ENCODE results near the gene ZEB2.

Gene ZEB2

DNA sequence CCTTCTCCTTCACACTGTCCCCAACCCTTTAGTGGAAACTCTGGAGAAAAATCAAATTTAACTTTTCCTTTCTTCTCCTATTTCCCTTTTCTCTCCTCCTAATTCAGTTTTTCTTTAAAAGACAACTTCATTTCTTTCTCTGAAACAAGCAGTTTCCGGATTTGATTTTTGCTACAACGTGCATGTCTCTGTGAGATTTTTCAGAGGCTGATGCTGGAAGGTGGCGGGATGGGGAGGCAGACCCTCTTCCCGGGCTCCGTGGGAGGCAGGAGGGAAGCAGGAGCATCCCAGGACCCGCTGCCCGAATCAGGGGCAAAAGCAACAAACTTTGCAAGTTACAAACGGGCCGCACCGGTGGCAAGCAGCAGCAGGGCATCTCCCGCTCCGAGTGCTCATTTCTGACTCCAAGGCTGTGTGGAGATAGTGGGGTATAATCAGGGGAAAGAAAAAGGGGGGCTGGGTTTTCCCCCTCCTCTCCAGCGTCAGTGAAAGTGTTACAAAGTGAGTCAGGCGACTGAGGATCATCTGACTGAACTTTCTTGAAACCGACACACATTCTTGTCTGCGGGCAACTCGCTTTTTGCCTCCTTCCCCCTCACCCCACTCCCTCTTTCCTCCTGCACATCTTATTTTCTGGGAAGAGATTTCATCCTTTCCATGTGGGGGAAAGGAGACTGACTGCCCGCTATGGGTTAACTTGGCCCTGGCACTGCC, 6.4 kb downstream of the ZEB2 start:
- DNase-seq (ENCODE audit: low read depth in 4 of 4, low spot score in 1 of 4): no peak

DNA sequence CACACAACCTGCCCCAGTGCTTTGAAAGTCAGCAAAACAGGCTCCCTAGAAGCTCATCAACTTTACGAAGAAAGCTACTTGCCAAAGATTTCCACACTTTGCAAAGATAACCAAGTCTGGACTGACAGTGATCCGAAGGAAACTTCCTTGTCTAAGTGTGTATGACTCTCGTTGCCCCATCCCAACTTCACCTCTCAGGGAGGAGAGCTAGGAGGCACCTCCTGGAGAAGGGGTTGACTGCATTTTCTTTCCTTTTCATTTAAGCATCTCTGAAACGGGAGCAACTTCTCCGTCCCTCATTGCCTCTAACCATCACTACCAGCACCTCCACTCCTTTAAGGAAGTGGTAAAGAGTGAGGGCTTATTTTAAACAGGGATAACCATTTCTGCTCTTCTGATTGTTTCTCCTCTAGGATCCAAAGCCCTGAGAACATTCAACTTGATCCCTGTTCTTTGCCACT, 7.0 kb downstream of the ZEB2 start:
- DNase-seq (ENCODE audit: low read depth in 4 of 4, low spot score in 1 of 4): no peak

DNA sequence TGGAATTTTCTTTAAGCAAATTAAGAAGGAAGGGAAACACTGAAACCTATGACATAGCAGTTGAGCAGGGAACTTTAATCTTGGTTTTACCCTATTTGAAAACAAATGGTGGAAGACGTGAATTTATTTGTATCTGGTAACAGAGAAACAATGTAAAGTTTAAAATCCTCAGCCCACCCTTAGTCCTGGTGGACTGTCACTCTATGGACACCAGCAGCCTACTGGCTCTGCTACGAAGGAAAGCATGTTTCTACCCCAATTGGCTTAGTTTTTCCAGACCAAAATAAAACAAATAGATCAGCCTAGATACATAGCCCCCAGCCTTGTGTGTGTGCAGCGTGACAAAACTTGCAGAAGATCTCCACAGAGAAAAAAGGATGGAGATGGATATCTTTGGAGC, 7.4 kb downstream of the ZEB2 start:
- DNase-seq (ENCODE audit: low read depth in 4 of 4, low spot score in 1 of 4): no peak

DNA sequence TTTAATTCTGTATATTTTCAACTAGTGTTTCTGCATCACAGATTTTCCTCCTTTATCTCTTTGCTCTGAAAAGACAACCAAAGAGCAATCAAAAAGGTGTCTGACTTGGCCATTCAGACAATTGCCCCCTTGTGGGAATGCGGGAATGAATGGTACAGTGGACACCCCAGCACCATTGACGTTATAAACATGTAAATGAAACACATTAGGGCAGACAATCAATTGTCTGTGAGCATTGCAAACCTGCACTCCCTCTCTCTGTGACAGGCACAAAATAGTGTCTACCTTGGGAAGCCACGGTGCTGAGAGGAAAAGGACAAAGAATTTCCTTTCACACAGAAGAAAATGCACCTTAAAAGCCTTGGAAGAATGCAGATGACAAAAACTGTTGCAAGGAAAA, 8.0 kb downstream of the ZEB2 start:
- no peak for DNase-seq (ENCODE audit: low read depth in 4 of 4, low spot score in 1 of 4)

DNA sequence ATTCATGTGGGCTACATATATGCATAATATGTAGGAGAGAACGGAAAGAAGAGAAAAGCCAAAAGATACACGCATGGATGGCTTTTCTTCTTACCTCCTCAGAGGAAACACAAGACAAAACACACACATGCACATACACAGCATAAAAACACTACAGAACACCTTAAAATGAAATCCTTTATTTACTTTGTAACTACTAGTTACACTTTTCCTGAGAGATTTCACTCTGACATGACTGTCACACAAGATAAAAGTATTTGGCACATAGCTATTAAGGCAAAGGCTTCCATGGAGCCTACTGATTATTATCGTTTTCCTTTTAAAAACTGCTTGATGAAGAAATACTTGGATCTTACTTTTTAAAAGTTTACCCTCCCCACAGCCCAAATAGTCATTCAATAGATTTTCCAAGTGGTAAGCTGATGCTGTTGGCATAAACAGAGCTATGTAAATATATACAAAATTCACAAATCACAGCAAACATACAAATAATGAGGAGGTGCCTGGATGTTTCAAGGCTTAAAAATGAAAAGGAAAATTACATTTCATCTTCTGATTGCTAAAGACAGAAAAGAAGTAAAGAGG, 8.6 kb downstream of the ZEB2 start:
- DNase-seq (ENCODE audit: low read depth in 4 of 4, low spot score in 1 of 4): no peak

DNA sequence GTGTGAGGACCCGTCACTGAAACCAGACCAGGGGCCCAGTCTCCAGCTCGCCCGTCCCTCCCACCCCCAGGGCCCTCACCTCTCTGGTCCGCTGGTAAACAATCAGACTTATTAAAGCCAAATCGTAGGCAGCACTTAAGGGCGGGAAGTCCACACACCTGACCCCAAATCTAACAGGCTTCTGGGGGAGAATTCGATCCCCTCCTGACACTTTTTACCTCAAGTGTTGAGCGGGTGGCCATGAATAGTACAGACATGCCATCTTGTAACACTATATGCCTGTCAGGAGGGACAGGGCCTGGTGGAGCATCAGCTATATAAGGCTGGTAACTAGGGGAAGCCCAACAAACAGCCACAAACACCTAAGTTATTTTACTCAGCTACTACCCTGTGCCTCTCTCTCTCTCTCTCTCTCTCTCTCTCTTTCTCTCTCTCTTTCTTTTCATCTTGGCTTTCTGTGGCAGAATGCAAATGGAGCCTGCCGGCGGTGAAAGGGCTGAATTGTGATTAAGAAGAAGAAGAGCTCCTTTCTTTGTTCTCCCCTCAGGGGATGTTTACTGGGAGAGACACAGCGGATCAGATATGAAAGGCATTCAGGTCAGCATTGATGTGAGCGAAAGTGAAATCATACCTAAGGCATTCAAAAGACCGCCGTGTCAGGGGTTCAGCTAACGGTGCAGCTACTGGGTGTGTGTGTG, 9.5 kb downstream of the ZEB2 start:
- no peak for DNase-seq (ENCODE audit: low read depth in 4 of 4, low spot score in 1 of 4)

DNA sequence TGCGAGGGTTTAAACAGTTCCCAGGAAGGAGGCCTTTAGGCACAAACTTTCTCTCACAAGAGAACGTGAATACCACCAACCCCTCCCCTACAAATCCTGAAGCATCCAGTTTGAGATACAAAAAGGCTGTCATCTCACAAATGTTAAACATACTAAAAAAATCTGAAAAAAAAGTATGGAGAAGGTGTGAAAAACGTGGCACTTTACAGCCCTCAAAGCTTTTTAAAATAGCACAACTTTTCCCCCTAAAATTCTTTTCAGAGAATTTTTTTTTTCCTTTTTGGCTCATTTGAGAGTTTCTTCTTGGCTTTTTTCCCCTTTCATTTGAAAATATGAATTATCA, 10.1 kb downstream of the ZEB2 start:
- no peak for DNase-seq (ENCODE audit: low read depth in 4 of 4, low spot score in 1 of 4)

DNA sequence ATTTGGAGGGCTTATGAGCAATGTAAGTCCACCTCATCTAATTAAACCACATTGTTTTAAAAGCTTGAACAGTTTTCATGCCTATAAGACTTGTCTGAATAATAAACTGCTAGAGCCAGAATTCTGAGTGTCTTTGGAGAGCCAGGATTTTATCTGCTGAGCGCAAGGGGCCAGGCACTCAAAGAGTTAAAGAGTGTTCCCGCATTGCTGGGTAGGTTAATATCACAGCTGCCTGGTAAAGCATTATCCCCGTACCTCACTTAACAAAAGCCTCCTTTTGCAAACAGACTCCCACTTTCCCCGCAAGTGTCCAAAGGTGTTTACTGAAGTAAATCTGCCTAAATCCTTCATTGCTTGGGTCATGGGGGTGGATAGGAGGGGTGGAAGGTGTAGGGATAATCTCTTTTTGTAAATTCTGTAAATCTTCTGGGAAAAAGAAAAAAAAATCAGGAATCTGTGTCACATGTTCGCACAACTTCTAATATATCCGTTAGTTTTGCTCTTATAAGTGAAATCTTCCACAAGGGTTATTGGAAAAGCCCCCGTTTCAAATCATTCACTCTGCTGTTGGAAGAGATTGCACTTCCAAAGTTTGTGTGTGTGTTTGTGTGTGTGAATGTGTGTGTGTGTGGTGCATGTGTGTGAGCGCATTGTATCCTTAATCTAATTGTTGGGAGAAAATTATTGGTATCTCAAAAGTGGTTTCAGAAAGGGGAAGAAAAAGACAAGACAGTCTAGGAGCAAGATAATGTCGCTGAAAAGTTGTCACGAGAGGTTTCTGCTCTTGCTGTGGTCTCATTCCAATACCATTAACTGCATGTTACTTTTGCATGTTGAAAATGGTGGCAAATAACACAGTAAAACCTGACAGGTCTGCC, 10.7 kb downstream of the ZEB2 start:
- no peak for DNase-seq (ENCODE audit: low read depth in 4 of 4, low spot score in 1 of 4)

DNA sequence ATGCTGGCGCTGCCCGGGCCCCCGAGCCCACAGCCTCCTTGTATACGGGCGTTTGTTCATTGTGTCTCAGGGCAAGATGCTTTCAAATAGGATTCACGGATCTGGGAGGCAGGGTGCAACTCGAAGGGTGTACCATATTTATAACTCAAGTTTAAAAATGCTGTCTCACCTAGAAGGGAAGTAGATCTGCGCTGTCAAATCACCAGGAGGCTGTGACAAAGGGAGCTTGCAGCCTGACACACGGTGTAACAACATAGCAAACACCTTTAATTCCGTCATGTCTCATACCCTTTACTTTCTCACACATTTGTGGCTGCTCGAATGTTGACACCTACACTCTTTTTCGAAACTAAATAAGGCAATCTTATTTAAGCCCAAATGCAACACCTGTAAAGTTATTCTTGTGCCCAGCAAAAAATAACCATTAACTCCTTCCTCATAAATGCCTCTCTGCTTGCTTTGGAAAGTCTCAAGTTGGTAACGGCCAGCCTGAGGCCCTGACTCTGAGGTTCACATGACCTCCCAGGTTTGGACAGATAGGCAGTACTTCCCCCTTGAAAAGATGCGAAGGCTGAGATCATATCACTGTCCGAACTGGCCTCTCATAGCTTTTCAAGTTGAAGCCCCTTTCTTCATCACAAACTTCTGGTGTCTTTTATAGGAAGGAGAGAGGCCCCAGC, 11.6 kb downstream of the ZEB2 start:
- no peak for DNase-seq (ENCODE audit: low read depth in 4 of 4, low spot score in 1 of 4)

DNA sequence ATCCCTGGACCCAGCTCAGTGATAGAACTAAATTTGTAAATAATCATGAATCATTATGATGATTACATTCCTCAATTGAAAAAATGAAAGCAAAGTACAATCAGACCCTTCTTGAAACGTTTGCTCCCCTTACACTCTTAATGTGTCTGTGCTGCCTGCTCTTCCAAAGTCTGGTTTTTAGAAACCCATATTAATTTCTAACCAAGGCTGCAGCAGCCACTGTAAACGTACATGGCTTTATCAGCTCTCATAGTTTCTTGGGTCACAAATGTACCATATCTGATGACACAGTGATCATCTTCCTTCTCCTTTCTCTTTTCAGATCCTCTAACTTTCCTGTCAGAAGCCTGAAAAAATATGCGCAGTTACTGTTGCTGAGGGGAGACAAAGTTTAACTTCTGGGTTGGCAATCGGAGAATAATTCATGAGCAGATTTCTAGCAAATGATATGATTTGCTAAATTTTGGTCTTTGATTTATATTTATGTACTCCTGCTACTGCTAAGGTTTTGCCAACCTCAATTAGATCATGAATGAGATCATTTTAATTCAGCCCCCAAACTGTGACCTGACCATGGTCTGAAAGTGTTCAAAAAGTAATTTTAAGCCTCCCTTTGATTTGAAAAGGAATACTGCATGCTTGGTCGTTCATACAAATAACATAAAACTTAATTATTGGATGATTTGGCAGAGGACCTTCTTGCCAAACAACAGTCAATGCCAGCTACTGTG, 12.3 kb downstream of the ZEB2 start:
- DNase-seq (ENCODE audit: low read depth in 4 of 4, low spot score in 1 of 4): no peak

DNA sequence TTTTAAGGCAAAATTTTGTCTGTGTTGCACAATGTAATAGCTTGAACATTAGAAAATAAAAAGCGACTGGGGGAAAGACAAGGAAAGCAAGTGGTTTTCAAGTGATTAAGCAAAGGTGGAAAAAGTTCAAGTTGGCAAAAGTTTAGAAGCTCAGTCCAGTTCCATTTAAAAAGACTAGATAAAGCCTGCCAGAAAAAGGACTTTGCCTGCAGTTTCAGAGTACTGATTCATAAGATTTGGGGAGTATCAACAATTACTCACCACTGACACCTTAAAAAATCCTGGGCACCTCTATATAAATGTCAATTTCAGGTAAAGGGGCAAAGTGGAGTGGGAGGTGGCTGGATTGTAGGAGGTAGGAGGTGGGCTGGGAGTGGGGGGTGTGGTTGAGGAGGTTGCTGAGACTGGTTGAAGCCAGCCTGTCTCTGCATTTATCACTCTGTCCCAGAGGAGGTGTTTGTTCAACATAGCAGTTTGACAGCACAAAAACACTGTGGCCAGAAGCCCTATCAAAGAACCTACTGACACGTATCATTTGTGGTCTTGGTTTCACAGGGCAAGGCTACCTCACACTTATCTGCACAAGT, 14.6 kb downstream of the ZEB2 start:
- no peak for DNase-seq (ENCODE audit: low read depth in 4 of 4, low spot score in 1 of 4)

DNA sequence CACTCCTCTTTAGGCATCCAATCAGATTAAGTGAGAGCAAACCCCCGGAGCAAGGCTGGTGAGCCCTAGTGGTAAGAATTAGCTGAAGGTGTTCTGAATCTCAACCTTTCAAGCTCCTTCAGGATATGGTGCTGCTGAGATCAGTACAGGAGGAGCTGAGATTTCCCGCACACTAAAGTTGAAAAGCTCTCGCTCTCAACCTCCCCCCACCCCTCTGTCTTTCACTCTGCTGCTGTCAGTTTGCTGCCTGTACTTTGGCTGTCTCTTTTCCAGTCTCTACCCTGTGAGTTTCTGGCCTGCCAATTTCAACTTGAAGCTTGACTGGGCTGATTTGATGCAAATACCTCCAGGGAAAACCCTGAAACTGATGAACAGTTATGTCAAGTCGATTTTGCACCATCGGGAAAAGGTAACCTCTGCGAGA, 15.7 kb downstream of the ZEB2 start:
- no peak for DNase-seq (ENCODE audit: low read depth in 4 of 4, low spot score in 1 of 4)

DNA sequence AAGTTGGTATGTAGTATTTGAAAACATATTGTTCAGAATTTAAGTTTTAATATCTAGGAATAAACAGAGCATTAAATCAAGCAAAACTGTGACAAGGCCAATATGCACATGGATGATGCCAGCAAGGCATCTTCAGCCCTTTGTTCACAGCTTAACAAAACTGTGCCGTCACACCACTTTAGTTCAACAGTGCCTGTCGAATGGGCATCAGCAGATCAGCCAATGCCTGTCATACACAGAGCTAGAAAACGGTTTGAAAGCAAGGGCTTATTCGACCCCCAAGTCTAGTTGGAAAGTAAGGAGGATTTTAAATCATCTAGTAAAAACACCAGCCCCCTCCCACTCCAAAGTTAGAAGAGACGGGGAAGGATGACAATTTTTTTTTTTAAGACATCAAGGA, 16.7 kb downstream of the ZEB2 start:
- no peak for DNase-seq (ENCODE audit: low read depth in 4 of 4, low spot score in 1 of 4)

DNA sequence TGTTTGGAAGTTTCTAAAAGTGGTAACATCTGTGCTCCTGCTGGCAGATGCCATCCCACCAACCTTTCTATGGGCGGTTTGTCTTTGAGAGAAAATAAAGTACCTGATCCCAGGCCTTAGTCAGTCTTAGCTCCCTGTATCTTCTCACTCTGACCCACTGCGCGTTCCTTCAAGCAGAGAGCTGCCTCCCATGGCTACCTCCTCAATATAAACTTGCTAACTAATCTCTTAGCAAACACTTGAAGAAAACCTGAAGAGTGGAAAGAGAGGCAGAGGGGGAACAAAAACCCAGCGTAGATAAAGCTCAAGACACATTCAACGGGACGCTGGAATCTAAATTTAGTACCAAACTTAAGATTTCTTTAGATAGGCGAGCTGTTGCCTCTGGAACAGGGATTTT, 17.6 kb downstream of the ZEB2 start:
- no peak for DNase-seq (ENCODE audit: low read depth in 4 of 4, low spot score in 1 of 4)

DNA sequence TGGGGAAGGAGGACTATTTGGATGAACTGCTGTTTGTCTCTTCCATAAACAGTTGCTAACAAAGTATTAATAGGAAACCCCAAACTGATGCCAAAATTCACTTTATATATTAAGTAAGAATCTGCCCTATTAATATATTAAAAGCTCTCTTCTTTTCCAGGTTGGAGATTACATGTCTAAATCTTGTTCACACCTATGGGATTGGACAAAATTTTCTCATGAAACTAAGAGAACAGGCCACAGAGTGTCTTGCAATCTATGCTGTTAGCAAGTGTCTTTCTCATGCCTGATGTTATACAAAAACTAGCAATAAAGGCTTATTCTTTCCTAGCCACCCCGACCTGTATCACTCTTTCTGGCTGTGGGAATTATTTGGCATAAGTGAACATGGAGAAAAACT, 18.3 kb downstream of the ZEB2 start:
- no peak for DNase-seq (ENCODE audit: low read depth in 4 of 4, low spot score in 1 of 4)

DNA sequence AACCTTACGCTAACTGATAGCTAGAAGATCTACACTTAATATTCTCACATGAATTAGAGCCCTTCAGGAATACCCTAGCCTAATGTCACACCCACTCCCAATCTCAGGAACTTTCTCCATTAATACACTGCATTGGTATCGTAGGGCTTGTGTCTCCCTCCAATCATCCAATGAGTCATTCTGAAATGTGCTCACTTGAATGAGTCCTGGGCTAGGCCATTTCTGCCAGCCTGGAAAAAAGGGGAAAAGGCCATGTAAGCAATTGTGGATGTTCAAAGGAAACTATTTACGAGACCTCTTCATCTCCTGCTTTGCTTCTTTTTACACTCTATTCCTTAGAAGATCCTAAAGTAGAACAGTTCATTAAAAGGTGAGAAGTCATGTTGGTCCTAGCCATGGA, 18.8 kb downstream of the ZEB2 start:
- DNase-seq (ENCODE audit: low read depth in 4 of 4, low spot score in 1 of 4): no peak

DNA sequence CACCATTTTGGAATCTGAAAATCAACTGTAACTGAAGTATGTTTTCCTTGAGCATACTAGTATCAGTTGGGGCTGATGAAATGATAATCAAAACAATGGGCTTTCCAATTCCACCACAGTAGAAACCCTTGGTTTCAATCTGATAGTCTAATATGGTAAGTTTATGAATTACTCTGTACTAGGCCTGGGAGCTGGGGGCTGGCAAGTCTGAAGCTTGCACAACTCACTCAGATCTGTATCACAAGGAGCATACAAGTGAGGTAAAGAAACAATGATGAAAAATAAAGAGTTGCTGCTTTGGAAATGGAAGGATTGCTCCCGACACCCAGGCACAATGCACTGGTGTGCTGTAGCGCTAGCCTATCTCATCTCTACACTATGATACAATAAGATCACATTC, 19.4 kb downstream of the ZEB2 start:
- DNase-seq (ENCODE audit: low read depth in 4 of 4, low spot score in 1 of 4): no peak

DNA sequence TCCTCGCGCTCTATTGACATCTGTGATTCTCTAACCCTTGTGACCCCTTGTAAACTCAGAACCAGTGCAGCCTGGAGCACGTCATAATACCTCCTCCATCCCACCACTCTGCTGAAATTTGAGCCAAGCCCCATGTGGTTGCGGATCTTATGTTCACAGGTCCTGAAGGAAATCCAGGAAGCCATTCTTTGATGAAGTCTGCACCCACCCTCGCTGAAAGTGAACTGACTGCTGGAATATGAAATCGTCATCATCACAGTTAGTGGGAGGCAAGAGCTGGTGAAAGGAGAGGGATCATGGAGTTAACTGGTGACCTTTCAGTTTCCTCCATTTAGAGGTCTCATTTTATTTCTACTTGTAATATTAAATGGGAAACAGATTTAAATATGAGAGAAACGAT, 21.6 kb downstream of the ZEB2 start:
- no peak for DNase-seq (ENCODE audit: low read depth in 4 of 4, low spot score in 1 of 4)

DNA sequence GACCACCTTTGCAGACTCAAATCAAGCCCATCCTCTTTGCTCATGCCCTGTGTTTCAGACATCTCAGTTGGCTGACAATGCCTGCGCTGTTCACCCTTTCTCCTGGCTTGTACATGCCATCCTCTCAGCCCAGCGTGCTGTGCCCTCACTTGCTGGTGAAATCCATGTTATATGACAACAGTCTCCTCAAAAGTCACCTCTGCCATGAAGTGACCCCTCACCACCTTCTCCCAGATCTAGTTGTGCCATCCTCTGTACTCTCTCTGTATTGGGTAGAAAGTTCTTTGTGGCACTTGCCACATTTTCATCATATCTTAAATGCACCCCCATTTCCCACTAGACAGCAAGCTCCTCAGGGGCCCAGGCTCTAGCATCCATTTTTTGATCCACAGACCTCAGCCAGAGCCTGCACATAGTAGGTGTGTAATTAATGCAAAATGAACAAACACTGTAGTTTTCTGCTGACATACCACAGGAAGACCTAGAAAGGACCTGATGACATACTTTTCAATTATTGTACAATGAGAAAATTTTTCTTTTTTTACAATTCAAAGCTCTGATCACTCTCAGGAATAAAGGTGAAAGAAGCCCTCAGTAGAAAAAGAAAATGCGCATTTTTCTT, 22.8 kb downstream of the ZEB2 start:
- no peak for DNase-seq (ENCODE audit: low read depth in 4 of 4, low spot score in 1 of 4)
